Neural progenitor cell (in vitro differentiated cells): ENCODE measurements around the gene UNC5A. TPM values are rescaled to one million over a fixed set of nuclear protein-coding genes. Genes with fewer than 3 reads are reported as not detected.

ENCODE experiments used
- DNase-seq: peaks from one replicate; pipeline ENCODE4 v3.0.0-alpha.2; 2016; ENCODE audit warnings: low spot score
- H2AFZ ChIP-seq: fragments of 200-600 bp; sonication (generic); replicated peaks from 2 replicates; pipeline ENCODE4 v1.6.1; 2016; ENCODE audit warnings: antibody characterized with exemption
- H3F3A ChIP-seq: fragments of 200-600 bp; sonication (generic); 2 replicates; pipeline ENCODE4 v1.6.1; 2016; ENCODE audit warnings: antibody characterized with exemption, low read depth
- H3K27ac ChIP-seq: fragments of 200-600 bp; sonication (generic); 2 replicates; pipeline ENCODE4 v1.5.1; 2016; ENCODE audit warnings: mild to moderate bottlenecking
- H3K27me3 ChIP-seq: fragments of 200-600 bp; sonication (generic); 2 replicates; pipeline ENCODE4 v1.6.1; 2016; ENCODE audit warnings: mild to moderate bottlenecking, moderate library complexity
- H3K36me3 ChIP-seq: fragments of 200-600 bp; sonication (generic); 2 replicates; pipeline ENCODE4 v1.5.1; 2016
- H3K4me1 ChIP-seq: fragments of 200-600 bp; sonication (generic); 2 replicates; pipeline ENCODE4 v1.6.1; 2016; ENCODE audit warnings: mixed run types
- H3K4me2 ChIP-seq: fragments of 200-600 bp; sonication (generic); 2 replicates; pipeline ENCODE4 v1.6.1; 2016
- H3K4me3 ChIP-seq: fragments of 200-600 bp; sonication (generic); 2 replicates; pipeline ENCODE4 v1.5.1; 2016
- H3K79me2 ChIP-seq: fragments of 200-600 bp; sonication (generic); 2 replicates; pipeline ENCODE4 v1.6.1; 2016; ENCODE audit warnings: low read depth
- H3K9ac ChIP-seq: fragments of 200-600 bp; sonication (generic); 2 replicates; pipeline ENCODE4 v1.6.1; 2016
- H3K9me3 ChIP-seq: fragments of 200-600 bp; sonication (generic); 2 replicates; pipeline ENCODE4 v1.5.1; 2016; ENCODE audit warnings: low read depth
- H4K20me1 ChIP-seq: fragments of 200-600 bp; sonication (generic); 2 replicates; pipeline ENCODE4 v1.6.1; 2016; ENCODE audit warnings: low read depth
- H3K27ac Mint-ChIP-seq: 3 replicates; pipeline ENCODE4 v1.8.0; 2021; ENCODE audit warnings: mixed read lengths
- H3K27me3 Mint-ChIP-seq: 2 replicates; pipeline ENCODE4 v1.8.0; 2022; ENCODE audit warnings: low read depth, mild to moderate bottlenecking, inconsistent platforms, moderate library complexity, mixed read lengths; ENCODE audit not compliant: insufficient read depth
- H3K36me3 Mint-ChIP-seq: 3 replicates; pipeline ENCODE4 v1.8.0; 2021; ENCODE audit warnings: mixed read lengths
- H3K4me1 Mint-ChIP-seq: 3 replicates; pipeline ENCODE4 v1.8.0; 2021; ENCODE audit warnings: mixed read lengths
- H3K4me3 Mint-ChIP-seq: 3 replicates; pipeline ENCODE4 v1.8.0; 2021; ENCODE audit warnings: mild to moderate bottlenecking, moderate library complexity, mixed read lengths
- H3K9me3 Mint-ChIP-seq: 3 replicates; pipeline ENCODE4 v1.8.0; 2020; ENCODE audit warnings: mixed read lengths
- CTCF ChIP-seq: fragments of 200-600 bp; sonication (generic); IDR thresholded peaks from 2 replicates; pipeline ENCODE4 v1.5.1; 2017; ENCODE audit warnings: antibody characterized with exemption, mild to moderate bottlenecking
- EZH2 ChIP-seq: fragments of 200-600 bp; sonication (generic); IDR thresholded peaks from 2 replicates; pipeline ENCODE4 v1.6.1; 2017; ENCODE audit warnings: antibody characterized with exemption, mild to moderate bottlenecking, moderate library complexity
- EZH2phosphoT487 ChIP-seq: fragments of 200-600 bp; sonication (generic); IDR thresholded peaks from 2 replicates; pipeline ENCODE4 v1.6.1; 2017; ENCODE audit warnings: antibody characterized with exemption
- total RNA-seq: library from RNA; depleted of rRNA; stranded (reverse); fragments of >200 nt; gene quantifications from 2 replicates; pipeline ENCODE4 v1.2.3, GENCODE V29; 2015; ENCODE audit warnings: low replicate concordance

Gene UNC5A
- total RNA-seq, 1 donor from 2014 or later, result 1.2 TPM

- H3K4me2 ChIP-seq, result no peak overlapping the region
- no peaks in the 10 kb centered on the region for H3K9me3 Mint-ChIP-seq
- no peak overlapping the region for H2AFZ ChIP-seq
- no peaks in the 10 kb centered on the region for H3K4me1 ChIP-seq
- no peak overlapping the region for H3K9ac ChIP-seq
- H3K4me1 Mint-ChIP-seq, result no peaks in the 10 kb centered on the region
- H3K9me3 ChIP-seq, result no peaks in the 10 kb centered on the region
- H3K27me3 ChIP-seq, result peaks cover 27% of the 10 kb centered on the region
- peaks cover 5% of the 10 kb centered on the region for H3F3A ChIP-seq
- peaks cover 19% of the 10 kb centered on the region for H4K20me1 ChIP-seq
- H3K36me3 ChIP-seq, result no peaks in the 10 kb centered on the region
- H3K36me3 Mint-ChIP-seq, result no peaks in the 10 kb centered on the region
- peaks cover 38% of the 10 kb centered on the region for H3K27me3 Mint-ChIP-seq
- no peak for DNase-seq
- H3K4me3 Mint-ChIP-seq, result no peak overlapping the region
- no peak overlapping the region for H3K4me3 ChIP-seq
- no peak for TF ChIP-seq EZH2
- TF ChIP-seq EZH2phosphoT487, result no peak
- TF ChIP-seq CTCF, result no peak
- H3K79me2 ChIP-seq, result no peaks in the 10 kb centered on the region
- no peak overlapping the region for H3K27ac Mint-ChIP-seq
- H3K27ac ChIP-seq, result no peak overlapping the region
Measured at GRCh38 chr5:176802116-176802784, 8.1 kb upstream of the UNC5A start.

- no peak for DNase-seq
- Histone ChIP-seq H3F3A (peaks cover 5% of the 10 kb centered on the region), H3K9me3 (no peaks in the 10 kb centered on the region), H3K27ac (no peak overlapping the region), H4K20me1 (peaks cover 19% of the 10 kb centered on the region), H3K4me2 (no peak overlapping the region), H3K9ac (no peak overlapping the region), H3K4me3 (no peak overlapping the region), H3K79me2 (no peaks in the 10 kb centered on the region), H2AFZ (no peak overlapping the region), H3K4me1 (no peaks in the 10 kb centered on the region), H3K36me3 (no peaks in the 10 kb centered on the region), H3K27me3 (peaks cover 38% of the 10 kb centered on the region)
- H3K9me3 Mint-ChIP-seq, result peaks cover 2% of the 10 kb centered on the region
- H3K27ac Mint-ChIP-seq, result peak overlapping the region; percentile 62
- peaks cover 45% of the 10 kb centered on the region for H3K27me3 Mint-ChIP-seq
- TF ChIP-seq CTCF (no peak), EZH2 (no peak), EZH2phosphoT487 (no peak)
- H3K4me1 Mint-ChIP-seq, result no peaks in the 10 kb centered on the region
- H3K4me3 Mint-ChIP-seq, result peak overlapping the region; percentile 42
- H3K36me3 Mint-ChIP-seq, result no peaks in the 10 kb centered on the region
Measured at GRCh38 chr5:176803068-176803942, 7.1 kb upstream of the UNC5A start.

GRCh38 chr5:176803943-176804498 lies 6.3 kb upstream of the UNC5A start:
- H3K9ac ChIP-seq, result no peak overlapping the region
- H3K27ac ChIP-seq, result no peak overlapping the region
- H3K4me1 ChIP-seq, result peaks cover 2% of the 10 kb centered on the region
- peaks cover 45% of the 10 kb centered on the region for H3K27me3 ChIP-seq
- peaks cover 21% of the 10 kb centered on the region for H4K20me1 ChIP-seq
- H3K36me3 ChIP-seq, result no peaks in the 10 kb centered on the region
- no peaks in the 10 kb centered on the region for H3K36me3 Mint-ChIP-seq
- H3K4me1 Mint-ChIP-seq, result peaks cover 1% of the 10 kb centered on the region
- H3K4me2 ChIP-seq, result no peak overlapping the region
- H3K79me2 ChIP-seq, result no peaks in the 10 kb centered on the region
- DNase-seq, result peak; percentile 89
- peaks cover 7% of the 10 kb centered on the region for H3F3A ChIP-seq
- H3K27me3 Mint-ChIP-seq, result peaks cover 52% of the 10 kb centered on the region
- H2AFZ ChIP-seq, result no peak overlapping the region
- no peak for TF ChIP-seq CTCF
- TF ChIP-seq EZH2phosphoT487, result no peak
- no peak for TF ChIP-seq EZH2
- peaks cover 2% of the 10 kb centered on the region for H3K9me3 Mint-ChIP-seq
- H3K27ac Mint-ChIP-seq, result no peak overlapping the region
- no peaks in the 10 kb centered on the region for H3K9me3 ChIP-seq
- H3K4me3 ChIP-seq, result no peak overlapping the region
- H3K4me3 Mint-ChIP-seq, result no peak overlapping the region
